ENCODE data around the gene NOM1. TPM values are rescaled to one million over a fixed set of nuclear protein-coding genes. Genes with fewer than 3 reads are reported as not detected.

Gene NOM1
- total RNA-seq, 2 donors from 2014 or later, result 12.7 to 21.4 TPM

- Histone ChIP-seq H3K9me3 (no peaks in the 10 kb centered on the region), H3K36me3 (no peaks in the 10 kb centered on the region), H3K27ac (peak overlapping the region; percentile 82), H3K4me1 (peaks cover 17% of the 10 kb centered on the region), H3K27me3 (peaks cover 27% of the 10 kb centered on the region), H3K4me3 (peak overlapping the region; percentile 73), H3K9ac (ENCODE audit: low read depth in 2 of 2, low read length in 2 of 2) (peak overlapping the region; percentile 81 to 95)
- intact Hi-C loops (cut with DNase I), result no loop called here
- no peak for TF ChIP-seq CTCF (IDR thresholded peaks at IDR 0.05)
- no peak for DNase-seq
Observed at GRCh38 chr7:157009778-157010587, 60.5 kb downstream of the NOM1 start.

- Histone ChIP-seq H3K4me1 (peaks cover 17% of the 10 kb centered on the region), H3K27me3 (peaks cover 27% of the 10 kb centered on the region), H3K9me3 (no peaks in the 10 kb centered on the region), H3K36me3 (no peaks in the 10 kb centered on the region), H3K9ac (ENCODE audit: low read depth in 2 of 2, low read length in 2 of 2) (peak within 1 kb of the TSS; percentile 81 to 95), H3K27ac (peak within 1 kb of the TSS; percentile 82), H3K4me3 (peak within 1 kb of the TSS; percentile 73)
- DNase-seq, result peak; percentile 88
- TF ChIP-seq CTCF (IDR thresholded peaks at IDR 0.05), result no peak
- intact Hi-C loops (cut with DNase I), result no loop called here
Observed at GRCh38 chr7:157010588-157011332, 61.2 kb downstream of the NOM1 start, which contains the start of gene MNX1. TSS of gene MNX1 (minus strand) at chr7:157010663. CDS start at chr7:157010350, 313 bp downstream.

- no peak for TF ChIP-seq CTCF (IDR thresholded peaks at IDR 0.05)
- H3K4me1 ChIP-seq, result peaks cover 13% of the 10 kb centered on the region
- peak; percentile 40 for DNase-seq
- H3K27me3 ChIP-seq, result peaks cover 35% of the 10 kb centered on the region
- no peak overlapping the region for H3K27ac ChIP-seq
- H3K9ac ChIP-seq (ENCODE audit: low read depth in 2 of 2, low read length in 2 of 2), result peak overlapping the region; percentile 52 to 88
- intact Hi-C loops (cut with DNase I), result no loop called here
- H3K36me3 ChIP-seq, result no peaks in the 10 kb centered on the region
- no peaks in the 10 kb centered on the region for H3K9me3 ChIP-seq
- H3K4me3 ChIP-seq, result peak overlapping the region; percentile 73
Observed at GRCh38 chr7:157011333-157012112, 62.0 kb downstream of the NOM1 start.

- H3K4me1 ChIP-seq, result peaks cover 8% of the 10 kb centered on the region
- no peak for TF ChIP-seq CTCF (IDR thresholded peaks at IDR 0.05)
- no peak for DNase-seq
- no peaks in the 10 kb centered on the region for H3K9me3 ChIP-seq
- H3K9ac ChIP-seq (ENCODE audit: low read depth in 2 of 2, low read length in 2 of 2), result no peak overlapping the region
- H3K27ac ChIP-seq, result no peak overlapping the region
- H3K27me3 ChIP-seq, result peaks cover 41% of the 10 kb centered on the region
- intact Hi-C loops (cut with DNase I), result no loop called here
- H3K4me3 ChIP-seq, result no peak overlapping the region
- no peaks in the 10 kb centered on the region for H3K36me3 ChIP-seq
Observed at GRCh38 chr7:157012113-157012547, 62.6 kb downstream of the NOM1 start.

- Histone ChIP-seq H3K4me3 (no peak overlapping the region), H3K27me3 (peaks cover 51% of the 10 kb centered on the region), H3K36me3 (no peaks in the 10 kb centered on the region), H3K4me1 (peaks cover 10% of the 10 kb centered on the region), H3K27ac (no peak overlapping the region), H3K9ac (ENCODE audit: low read depth in 2 of 2, low read length in 2 of 2) (no peak overlapping the region), H3K9me3 (no peaks in the 10 kb centered on the region)
- intact Hi-C loops (cut with DNase I), result no loop called here
- no peak for TF ChIP-seq CTCF (IDR thresholded peaks at IDR 0.05)
- DNase-seq, result no peak
Observed at GRCh38 chr7:157013101-157013500, 63.6 kb downstream of the NOM1 start.

Data from colonic mucosa (tissue), 4 donors.